ENCODE results near the gene BTBD9.

DNA sequence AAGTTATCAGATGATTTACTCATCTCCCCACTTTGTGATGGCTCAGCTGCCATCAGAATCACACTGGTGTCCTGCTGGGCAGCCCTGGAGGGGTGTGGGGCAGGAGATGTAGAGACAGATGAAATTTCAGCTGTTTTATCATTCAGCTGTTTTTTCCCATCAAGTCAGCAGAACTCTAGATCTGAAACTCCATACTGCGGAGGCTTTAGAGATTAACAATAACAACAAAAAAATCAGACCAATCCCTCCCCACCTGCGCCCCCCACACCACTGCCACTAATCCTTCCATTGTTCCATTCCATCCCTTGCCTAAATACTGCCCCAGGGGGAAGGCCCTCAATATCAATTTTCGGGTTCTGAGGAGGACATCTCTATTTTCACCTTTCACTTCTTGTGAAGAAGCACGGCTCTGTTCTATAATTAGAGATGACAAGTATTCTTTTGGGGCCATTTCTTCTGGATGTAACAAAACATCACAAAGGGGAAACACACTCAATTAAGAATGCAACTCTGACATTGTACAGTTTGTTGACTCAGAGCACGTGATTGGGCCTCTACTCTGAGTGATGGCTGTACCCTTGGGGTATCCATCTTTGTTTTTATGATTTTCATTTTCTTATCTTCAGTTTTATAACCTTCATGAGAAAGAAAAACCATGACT is 423.9 kb downstream of the BTBD9 start:
- TF ChIP-seq CTCF (IDR thresholded peaks at IDR 0.05), result no peak
- no peak for TF ChIP-seq POLR2A (IDR thresholded peaks at IDR 0.05)
- TF ChIP-seq POLR2AphosphoS5 (IDR thresholded peaks at IDR 0.05), result no peak

Measured in transverse colon (tissue), 4 donors.